Sigmoid colon (tissue), 4 donors: ENCODE data around the gene ZSWIM6.

Experiments
- EP300 ChIP-seq, 4 donors: sonication (generic); formaldehyde crosslinking; IDR thresholded peaks; one replicate each; pipeline ENCODE4 v1.6.1; 2017; ENCODE audit warnings: antibody characterized with exemption in 4 of 4
- POLR2A ChIP-seq, 2 donors: fragments of 450-650 bp; IDR thresholded peaks; one replicate each; pipeline ENCODE4 v1.6.1; 2016; ENCODE audit warnings: antibody characterized with exemption in 2 of 2, mild to moderate bottlenecking in 2 of 2, moderate library complexity in 2 of 2
- POLR2AphosphoS5 ChIP-seq, 4 donors: sonication (generic); formaldehyde crosslinking; IDR thresholded peaks; one replicate each; pipeline ENCODE4 v1.6.1; 2017; ENCODE audit warnings: antibody characterized with exemption in 4 of 4
- TF ChIP-seq, protein P1 (sequence below), 4 experiments: fragments of 450-650 bp in 3 of 4; fragments of 200-600 bp in 1 of 4; IDR thresholded peaks; one replicate each; pipeline ENCODE4 v1.5.1; 2016 to 2019; ENCODE audit warnings: antibody characterized with exemption in 4 of 4, mild to moderate bottlenecking in 3 of 4, moderate library complexity in 2 of 4

GRCh38 chr5:61441742-61442141 is 109.7 kb downstream of the ZSWIM6 start:
- TF ChIP-seq, protein P1, sequence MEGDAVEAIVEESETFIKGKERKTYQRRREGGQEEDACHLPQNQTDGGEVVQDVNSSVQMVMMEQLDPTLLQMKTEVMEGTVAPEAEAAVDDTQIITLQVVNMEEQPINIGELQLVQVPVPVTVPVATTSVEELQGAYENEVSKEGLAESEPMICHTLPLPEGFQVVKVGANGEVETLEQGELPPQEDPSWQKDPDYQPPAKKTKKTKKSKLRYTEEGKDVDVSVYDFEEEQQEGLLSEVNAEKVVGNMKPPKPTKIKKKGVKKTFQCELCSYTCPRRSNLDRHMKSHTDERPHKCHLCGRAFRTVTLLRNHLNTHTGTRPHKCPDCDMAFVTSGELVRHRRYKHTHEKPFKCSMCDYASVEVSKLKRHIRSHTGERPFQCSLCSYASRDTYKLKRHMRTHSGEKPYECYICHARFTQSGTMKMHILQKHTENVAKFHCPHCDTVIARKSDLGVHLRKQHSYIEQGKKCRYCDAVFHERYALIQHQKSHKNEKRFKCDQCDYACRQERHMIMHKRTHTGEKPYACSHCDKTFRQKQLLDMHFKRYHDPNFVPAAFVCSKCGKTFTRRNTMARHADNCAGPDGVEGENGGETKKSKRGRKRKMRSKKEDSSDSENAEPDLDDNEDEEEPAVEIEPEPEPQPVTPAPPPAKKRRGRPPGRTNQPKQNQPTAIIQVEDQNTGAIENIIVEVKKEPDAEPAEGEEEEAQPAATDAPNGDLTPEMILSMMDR (IDR thresholded peaks at IDR 0.05): no peak
- no peak for TF ChIP-seq POLR2A (IDR thresholded peaks at IDR 0.05)
- TF ChIP-seq EP300 (IDR thresholded peaks at IDR 0.05): no peak
- TF ChIP-seq POLR2AphosphoS5 (IDR thresholded peaks at IDR 0.05): no peak
